Stimulated activated CD4-positive, alpha-beta T cell treated with anti-CD3 and anti-CD28 coated beads, Interleukin-12 subunit alpha, Interleukin-12 subunit beta, amount 100 ng/mL, for 48 hours (primary cell): Measurements from ENCODE around the gene CCDC134.
A peak's percentile ranks its signal among the peaks of the same experiment; 100 is the strongest.

Experiments
- DNase-seq, 3 donors: peaks; one replicate each; pipeline ENCODE4 v3.0.0-alpha.2; 2020; ENCODE audit warnings: low read depth in 2 of 3, low spot score in 1 of 3

CCDC134 gene

GRCh38 chr22:41800348-41801146, at the start of gene CCDC134:
Gene CCDC134 (plus strand): TSS chr22:41800679. CDS start chr22:41808891, 8,212 bp downstream.
- peak; percentile 81 to 92 (median 82) for DNase-seq

GRCh38 chr22:41752011-41752970, 48.2 kb upstream of the CCDC134 start:
- DNase-seq: no peak

- DNase-seq: no peak
Observed at GRCh38 chr22:41753984-41754383, 46.5 kb upstream of the CCDC134 start.

- DNase-seq: no peak
Observed at GRCh38 chr22:41757502-41757901, 43.0 kb upstream of the CCDC134 start.

GRCh38 chr22:41758231-41758630, 42.2 kb upstream of the CCDC134 start:
- DNase-seq: no peak

GRCh38 chr22:41762980-41763779, 37.3 kb upstream of the CCDC134 start:
- no peak for DNase-seq

- DNase-seq: no peak
Observed at GRCh38 chr22:41766476-41766875, 34.0 kb upstream of the CCDC134 start.

- DNase-seq: no peak
Observed at GRCh38 chr22:41768430-41768829, 32.0 kb upstream of the CCDC134 start.

- DNase-seq: no peak
Observed at GRCh38 chr22:41770715-41771468, 29.6 kb upstream of the CCDC134 start.

- no peak for DNase-seq
Observed at GRCh38 chr22:41772198-41772597, 28.3 kb upstream of the CCDC134 start.

- DNase-seq: no peak
Observed at GRCh38 chr22:41772645-41773044, 27.8 kb upstream of the CCDC134 start.

GRCh38 chr22:41775338-41775737, 25.1 kb upstream of the CCDC134 start:
- DNase-seq: no peak

GRCh38 chr22:41775976-41776375, 24.5 kb upstream of the CCDC134 start:
- DNase-seq: no peak

GRCh38 chr22:41776381-41776780, 24.1 kb upstream of the CCDC134 start:
- no peak for DNase-seq

GRCh38 chr22:41777749-41778425, 22.6 kb upstream of the CCDC134 start:
- DNase-seq: no peak

GRCh38 chr22:41779929-41780505, 20.5 kb upstream of the CCDC134 start:
- DNase-seq: no peak

GRCh38 chr22:41780746-41781505, 19.6 kb upstream of the CCDC134 start:
- DNase-seq: peak; percentile 73 to 88 (median 80)

- DNase-seq: no peak
Observed at GRCh38 chr22:41781507-41781906, 19.0 kb upstream of the CCDC134 start.

- no peak for DNase-seq
Observed at GRCh38 chr22:41782316-41782715, 18.2 kb upstream of the CCDC134 start.
